Neural progenitor cell (in vitro differentiated cells): ENCODE results near the gene CAVIN4. TPM values are rescaled to one million over a fixed set of nuclear protein-coding genes. Genes with fewer than 3 reads are reported as not detected.

Source experiments
- DNase-seq: peaks from one replicate; pipeline ENCODE4 v3.0.0-alpha.2; 2016; ENCODE audit warnings: low spot score
- H2AFZ ChIP-seq: fragments of 200-600 bp; sonication (generic); replicated peaks from 2 replicates; pipeline ENCODE4 v1.6.1; 2016; ENCODE audit warnings: antibody characterized with exemption
- H3F3A ChIP-seq: fragments of 200-600 bp; sonication (generic); 2 replicates; pipeline ENCODE4 v1.6.1; 2016; ENCODE audit warnings: antibody characterized with exemption, low read depth
- H3K27ac ChIP-seq: fragments of 200-600 bp; sonication (generic); 2 replicates; pipeline ENCODE4 v1.5.1; 2016; ENCODE audit warnings: mild to moderate bottlenecking
- H3K27me3 ChIP-seq: fragments of 200-600 bp; sonication (generic); 2 replicates; pipeline ENCODE4 v1.6.1; 2016; ENCODE audit warnings: mild to moderate bottlenecking, moderate library complexity
- H3K36me3 ChIP-seq: fragments of 200-600 bp; sonication (generic); 2 replicates; pipeline ENCODE4 v1.5.1; 2016
- H3K4me1 ChIP-seq: fragments of 200-600 bp; sonication (generic); 2 replicates; pipeline ENCODE4 v1.6.1; 2016; ENCODE audit warnings: mixed run types
- H3K4me2 ChIP-seq: fragments of 200-600 bp; sonication (generic); 2 replicates; pipeline ENCODE4 v1.6.1; 2016
- H3K4me3 ChIP-seq: fragments of 200-600 bp; sonication (generic); 2 replicates; pipeline ENCODE4 v1.5.1; 2016
- H3K79me2 ChIP-seq: fragments of 200-600 bp; sonication (generic); 2 replicates; pipeline ENCODE4 v1.6.1; 2016; ENCODE audit warnings: low read depth
- H3K9ac ChIP-seq: fragments of 200-600 bp; sonication (generic); 2 replicates; pipeline ENCODE4 v1.6.1; 2016
- H3K9me3 ChIP-seq: fragments of 200-600 bp; sonication (generic); 2 replicates; pipeline ENCODE4 v1.5.1; 2016; ENCODE audit warnings: low read depth
- H4K20me1 ChIP-seq: fragments of 200-600 bp; sonication (generic); 2 replicates; pipeline ENCODE4 v1.6.1; 2016; ENCODE audit warnings: low read depth
- H3K27ac Mint-ChIP-seq: 3 replicates; pipeline ENCODE4 v1.8.0; 2021; ENCODE audit warnings: mixed read lengths
- H3K27me3 Mint-ChIP-seq: 2 replicates; pipeline ENCODE4 v1.8.0; 2022; ENCODE audit warnings: low read depth, mild to moderate bottlenecking, inconsistent platforms, moderate library complexity, mixed read lengths; ENCODE audit not compliant: insufficient read depth
- H3K36me3 Mint-ChIP-seq: 3 replicates; pipeline ENCODE4 v1.8.0; 2021; ENCODE audit warnings: mixed read lengths
- H3K4me1 Mint-ChIP-seq: 3 replicates; pipeline ENCODE4 v1.8.0; 2021; ENCODE audit warnings: mixed read lengths
- H3K4me3 Mint-ChIP-seq: 3 replicates; pipeline ENCODE4 v1.8.0; 2021; ENCODE audit warnings: mild to moderate bottlenecking, moderate library complexity, mixed read lengths
- H3K9me3 Mint-ChIP-seq: 3 replicates; pipeline ENCODE4 v1.8.0; 2020; ENCODE audit warnings: mixed read lengths
- CTCF ChIP-seq: fragments of 200-600 bp; sonication (generic); IDR thresholded peaks from 2 replicates; pipeline ENCODE4 v1.5.1; 2017; ENCODE audit warnings: antibody characterized with exemption, mild to moderate bottlenecking
- EZH2 ChIP-seq: fragments of 200-600 bp; sonication (generic); IDR thresholded peaks from 2 replicates; pipeline ENCODE4 v1.6.1; 2017; ENCODE audit warnings: antibody characterized with exemption, mild to moderate bottlenecking, moderate library complexity
- EZH2phosphoT487 ChIP-seq: fragments of 200-600 bp; sonication (generic); IDR thresholded peaks from 2 replicates; pipeline ENCODE4 v1.6.1; 2017; ENCODE audit warnings: antibody characterized with exemption
- total RNA-seq: library from RNA; depleted of rRNA; stranded (reverse); fragments of >200 nt; gene quantifications from 2 replicates; pipeline ENCODE4 v1.2.3, GENCODE V29; 2015; ENCODE audit warnings: low replicate concordance

CAVIN4 gene
- total RNA-seq, 1 donor from 2014 or later = 8.8 TPM

GRCh38 chr9:100619665-100620064 lies 41.8 kb downstream of the CAVIN4 start:
- Histone ChIP-seq H3K79me2 (no peaks in the 10 kb centered on the region), H3K4me3 (no peak overlapping the region), H3K4me2 (no peak overlapping the region), H3K9me3 (peaks cover 4% of the 10 kb centered on the region), H3K27me3 (no peaks in the 10 kb centered on the region), H3F3A (no peaks in the 10 kb centered on the region), H3K27ac (no peak overlapping the region), H3K9ac (no peak overlapping the region), H3K36me3 (no peaks in the 10 kb centered on the region), H3K4me1 (no peaks in the 10 kb centered on the region), H2AFZ (no peak overlapping the region), H4K20me1 (no peaks in the 10 kb centered on the region)
- no peaks in the 10 kb centered on the region for H3K4me1 Mint-ChIP-seq
- no peak overlapping the region for H3K4me3 Mint-ChIP-seq
- peaks cover 23% of the 10 kb centered on the region for H3K9me3 Mint-ChIP-seq
- peaks cover 9% of the 10 kb centered on the region for H3K27me3 Mint-ChIP-seq
- no peak for DNase-seq
- no peak for TF ChIP-seq CTCF
- no peak for TF ChIP-seq EZH2phosphoT487
- no peak for TF ChIP-seq EZH2
- no peak overlapping the region for H3K27ac Mint-ChIP-seq
- no peaks in the 10 kb centered on the region for H3K36me3 Mint-ChIP-seq

GRCh38 chr9:100623969-100624368 lies 46.1 kb downstream of the CAVIN4 start:
- no peak overlapping the region for H3K4me3 ChIP-seq
- H3K4me3 Mint-ChIP-seq = no peak overlapping the region
- no peak for TF ChIP-seq EZH2phosphoT487
- no peak for TF ChIP-seq EZH2
- no peak for TF ChIP-seq CTCF
- H2AFZ ChIP-seq = no peak overlapping the region
- peaks cover 3% of the 10 kb centered on the region for H3K9me3 Mint-ChIP-seq
- no peak for DNase-seq
- H3K4me2 ChIP-seq = no peak overlapping the region
- no peaks in the 10 kb centered on the region for H3K9me3 ChIP-seq
- no peak overlapping the region for H3K27ac ChIP-seq
- no peak overlapping the region for H3K27ac Mint-ChIP-seq
- no peaks in the 10 kb centered on the region for H3F3A ChIP-seq
- no peaks in the 10 kb centered on the region for H3K36me3 ChIP-seq
- H3K79me2 ChIP-seq = no peaks in the 10 kb centered on the region
- no peaks in the 10 kb centered on the region for H3K36me3 Mint-ChIP-seq
- no peaks in the 10 kb centered on the region for H3K27me3 ChIP-seq
- H3K4me1 Mint-ChIP-seq = no peaks in the 10 kb centered on the region
- no peaks in the 10 kb centered on the region for H3K4me1 ChIP-seq
- no peaks in the 10 kb centered on the region for H4K20me1 ChIP-seq
- no peak overlapping the region for H3K9ac ChIP-seq
- peaks cover 2% of the 10 kb centered on the region for H3K27me3 Mint-ChIP-seq

- H3K36me3 ChIP-seq = no peaks in the 10 kb centered on the region
- Mint-ChIP-seq H3K27ac (no peak overlapping the region), H3K4me1 (no peaks in the 10 kb centered on the region), H3K9me3 (peaks cover 3% of the 10 kb centered on the region), H3K4me3 (no peak overlapping the region), H3K27me3 (no peaks in the 10 kb centered on the region), H3K36me3 (no peaks in the 10 kb centered on the region)
- H3F3A ChIP-seq = no peaks in the 10 kb centered on the region
- H4K20me1 ChIP-seq = no peaks in the 10 kb centered on the region
- no peaks in the 10 kb centered on the region for H3K79me2 ChIP-seq
- no peak overlapping the region for H3K27ac ChIP-seq
- H3K9ac ChIP-seq = no peak overlapping the region
- DNase-seq = no peak
- no peaks in the 10 kb centered on the region for H3K27me3 ChIP-seq
- no peak overlapping the region for H2AFZ ChIP-seq
- no peaks in the 10 kb centered on the region for H3K9me3 ChIP-seq
- TF ChIP-seq EZH2phosphoT487 (no peak), EZH2 (no peak), CTCF (no peak)
- H3K4me3 ChIP-seq = no peak overlapping the region
- H3K4me2 ChIP-seq = no peak overlapping the region
- no peaks in the 10 kb centered on the region for H3K4me1 ChIP-seq
These were observed 49.1 kb downstream of the CAVIN4 start for GRCh38 chr9:100626949-100627348.
